IMR-90 (cell line): ENCODE measurements around the gene C11orf97. TPM values are rescaled to one million over a fixed set of nuclear protein-coding genes. Genes with fewer than 3 reads are reported as not detected.

Experiments used
- ATAC-seq: fragments of 200-7000 bp; cut with Tn5 transposase; 2 replicates; pipeline ENCODE4 v1.9.1; 2020; ENCODE audit warnings: low read depth, mild to moderate bottlenecking, moderate library complexity
- BruUV-seq: library from RNA; stranded (reverse); fragments of 400-500 nt; replicated peaks from 2 replicates; lab custom pipeline; 2021; lab: Mats Ljungman, UMichigan
- CTCF ChIA-PET: fragments of 300-600 bp; formaldehyde crosslinking; extraction: SDS; loops from one replicate; lab custom pipeline; 2021; ENCODE audit warnings: antibody characterized with exemption; lab: Yijun Ruan, JAX
- POLR2A ChIA-PET: fragments of 300-600 bp; sonication (Branson Sonifier 250); formaldehyde crosslinking; loops from one replicate; lab custom pipeline; 2022; ENCODE audit warnings: antibody characterized with exemption; ENCODE audit not compliant: unreplicated experiment; lab: Charles Lee
- DNase-seq: peaks from one replicate; pipeline ENCODE4 v3.0.0; 2013
- H2AFZ ChIP-seq: replicated peaks from 2 replicates; pipeline ENCODE3; 2013; ENCODE audit warnings: low read length, mild to moderate bottlenecking; ENCODE audit not compliant: poor library complexity
- H2AK5ac ChIP-seq: 2 replicates; pipeline ENCODE4 v1.6.1; 2013; ENCODE audit warnings: low read depth, low read length, inconsistent platforms
- H2AK9ac ChIP-seq: replicated peaks from 2 replicates; pipeline ENCODE3; 2013; ENCODE audit warnings: mild to moderate bottlenecking, low read depth, low read length, moderate library complexity; ENCODE audit not compliant: poor library complexity
- H2BK120ac ChIP-seq: 2 replicates; pipeline ENCODE4 v1.6.1; 2013; ENCODE audit warnings: low read depth, low read length, inconsistent platforms
- H2BK15ac ChIP-seq: 3 replicates; pipeline ENCODE4 v1.6.1; 2013; ENCODE audit warnings: low read depth, low read length, inconsistent platforms
- H2BK20ac ChIP-seq: 2 replicates; pipeline ENCODE4 v1.6.1; 2013; ENCODE audit warnings: low read depth, mild to moderate bottlenecking, inconsistent platforms, low read length, moderate library complexity
- H2BK5ac ChIP-seq: 2 replicates; pipeline ENCODE4 v1.6.1; 2013; ENCODE audit warnings: mild to moderate bottlenecking, low read depth, low read length, inconsistent platforms; ENCODE audit not compliant: poor library complexity, severe bottlenecking
- H3K14ac ChIP-seq: replicated peaks from 2 replicates; pipeline ENCODE4 v1.6.1; 2013; ENCODE audit warnings: low read depth, low read length, inconsistent platforms
- H3K18ac ChIP-seq: 2 replicates; pipeline ENCODE4 v1.6.1; 2013; ENCODE audit warnings: low read depth, low read length, control low read depth
- H3K23ac ChIP-seq: 2 replicates; pipeline ENCODE4 v1.6.1; 2013; ENCODE audit warnings: low read depth, low read length, inconsistent platforms
- H3K27ac ChIP-seq: 2 replicates; pipeline ENCODE4 v1.5.1; 2013; ENCODE audit warnings: mild to moderate bottlenecking, control low read depth, low read length; ENCODE audit not compliant: insufficient read depth
- H3K27me3 ChIP-seq: 2 replicates; pipeline ENCODE4 v1.6.1; 2013; ENCODE audit warnings: low read length; ENCODE audit not compliant: control insufficient read depth, insufficient read depth
- H3K36me3 ChIP-seq: 2 replicates; pipeline ENCODE4 v1.6.1; 2013; ENCODE audit warnings: low read length, mixed read lengths; ENCODE audit not compliant: control insufficient read depth, insufficient read depth
- H3K4ac ChIP-seq: 2 replicates; pipeline ENCODE4 v1.6.1; 2013; ENCODE audit warnings: low read depth, low read length, inconsistent platforms
- H3K4me1 ChIP-seq: 2 replicates; pipeline ENCODE4 v1.6.1; 2013; ENCODE audit warnings: low read length, mixed read lengths; ENCODE audit not compliant: control insufficient read depth, insufficient read depth
- H3K4me2 ChIP-seq: 2 replicates; pipeline ENCODE4 v1.6.1; 2013; ENCODE audit warnings: low read depth, mild to moderate bottlenecking, control low read depth, low read length, moderate library complexity
- H3K4me3 ChIP-seq: 2 replicates; pipeline ENCODE4 v1.5.1; 2013; ENCODE audit warnings: low read depth, mild to moderate bottlenecking, control low read depth, low read length, moderate library complexity; ENCODE audit not compliant: insufficient read depth
- H3K56ac ChIP-seq: 2 replicates; pipeline ENCODE4 v1.6.1; 2013; ENCODE audit warnings: low read length, inconsistent platforms; ENCODE audit not compliant: insufficient read depth; ENCODE audit errors: extremely low read depth
- H3K79me1 ChIP-seq, 2 experiments: 2 replicates each; pipeline ENCODE4 v1.6.1; 2013; ENCODE audit warnings: low read length in 2 of 2, inconsistent platforms in 1 of 2, low read depth in 1 of 2
- H3K9ac ChIP-seq: 2 replicates; pipeline ENCODE4 v1.6.1; 2013; ENCODE audit warnings: low read depth, low read length, control low read depth
- H3K9me1 ChIP-seq: 2 replicates; pipeline ENCODE4 v1.6.1; 2013; ENCODE audit warnings: low read length, inconsistent platforms; ENCODE audit not compliant: insufficient read depth
- H3K9me3 ChIP-seq: 2 replicates; pipeline ENCODE4 v1.6.1; 2013; ENCODE audit warnings: low read length; ENCODE audit not compliant: control insufficient read depth, insufficient read depth
- H4K20me1 ChIP-seq: 2 replicates; pipeline ENCODE4 v1.6.1; 2013; ENCODE audit warnings: low read length, inconsistent platforms; ENCODE audit not compliant: insufficient read depth
- H4K5ac ChIP-seq: 2 replicates; pipeline ENCODE4 v1.6.1; 2013; ENCODE audit warnings: mild to moderate bottlenecking, low read depth, low read length, control low read depth
- H4K8ac ChIP-seq, 2 experiments: 2 replicates each; pipeline ENCODE4 v1.6.1; 2013; ENCODE audit warnings: low read depth in 2 of 2, low read length in 2 of 2, control low read depth in 1 of 2, inconsistent platforms in 1 of 2
- H4K91ac ChIP-seq: 2 replicates; pipeline ENCODE4 v1.6.1; 2013; ENCODE audit warnings: low read depth, low read length, inconsistent platforms; ENCODE audit not compliant: insufficient read depth
- CEBPB ChIP-seq: IDR thresholded peaks from 2 replicates; pipeline ENCODE4 v1.6.1; 2012; ENCODE audit warnings: low read depth, low read length, improper control_type of control experiment
- FOS ChIP-seq: fragments of 150-350 bp; IDR thresholded peaks from 2 replicates; pipeline ENCODE4 v1.6.1; 2016; ENCODE audit warnings: low read depth, low read length
- MAFK ChIP-seq: IDR thresholded peaks from 2 replicates; pipeline ENCODE4 v1.6.1; 2012; ENCODE audit warnings: low read depth, low read length, improper control_type of control experiment
- MAZ ChIP-seq: IDR thresholded peaks from 2 replicates; pipeline ENCODE4 v1.6.1; 2012; ENCODE audit warnings: low read depth, mild to moderate bottlenecking, low read length, improper control_type of control experiment, moderate library complexity, borderline replicate concordance
- MXI1 ChIP-seq: IDR thresholded peaks from 2 replicates; pipeline ENCODE4 v1.6.1; 2012; ENCODE audit warnings: low read depth, mild to moderate bottlenecking, low read length, moderate library complexity, borderline replicate concordance
- NFE2L2 ChIP-seq: fragments of 150-350 bp; IDR thresholded peaks from 2 replicates; pipeline ENCODE4 v1.6.1; 2016; ENCODE audit warnings: low read depth, mild to moderate bottlenecking, low read length
- POLR2A ChIP-seq: IDR thresholded peaks from 2 replicates; pipeline ENCODE4 v1.6.1; 2012; ENCODE audit warnings: mild to moderate bottlenecking, low read depth, low read length
- RAD21 ChIP-seq: IDR thresholded peaks from 2 replicates; pipeline ENCODE4 v1.6.1; 2012; ENCODE audit warnings: low read length, improper control_type of control experiment
- RFX5 ChIP-seq: IDR thresholded peaks from 2 replicates; pipeline ENCODE4 v1.8.0; 2012; ENCODE audit warnings: low read depth, mild to moderate bottlenecking, low read length, moderate library complexity
- SMC3 ChIP-seq: fragments of 150-350 bp; IDR thresholded peaks from 2 replicates; pipeline ENCODE4 v1.6.1; 2016; ENCODE audit warnings: low read depth, mild to moderate bottlenecking, antibody characterized with exemption, low read length, moderate library complexity
- WGBS, 2 experiments: methylation state at CpG; one replicate each; pipeline versions ENCODE4 v1.1.5 to v1.1.7; 2013; ENCODE audit warnings: missing lambda C conversion rate in 2 of 2; ENCODE audit not compliant: insufficient read length in 1 of 2; ENCODE audit errors: extremely low coverage in 2 of 2; 5-methylcytosine and 5-hydroxymethylcytosine counted together
- dilution Hi-C: fragments of 300-500 bp; cut with HindIII; formaldehyde crosslinking; loops from one replicate; pipeline ENCODE4 v1.14.3; 2018; ENCODE audit warnings: low sequenced_read_pairs; ENCODE audit not compliant: unreplicated experiment
- in situ Hi-C: fragments of 300-500 bp; cut with MboI; formaldehyde crosslinking; loops from 3 replicates; pipeline ENCODE4 v1.14.3; 2019; ENCODE audit warnings: low sequenced_read_pairs, inconsistent platforms, mixed read lengths
- intact Hi-C: fragments of 100-400 bp; cut with micrococcal nuclease; formaldehyde crosslinking; loops from 2 replicates; pipeline ENCODE4 v1.10.0; 2022
- polyA plus RNA-seq, 3 experiments: library from polyadenylated mRNA; depleted of rRNA; stranded (reverse); fragments of >200 nt; gene quantifications; 2 replicates each; pipeline ENCODE4 v1.2.3, GENCODE V29; 2012; ENCODE audit warnings: low replicate concordance in 1 of 3
- total RNA-seq: library from RNA; depleted of rRNA; stranded (reverse); fragments of >200 nt; gene quantifications from 2 replicates; pipeline ENCODE4 v1.2.3, GENCODE V29; 2012
- TF ChIP-seq, protein P1 (sequence below): fragments of 150-350 bp; IDR thresholded peaks from 2 replicates; pipeline ENCODE4 v1.6.1; 2016; ENCODE audit warnings: low read depth, mild to moderate bottlenecking, low read length, moderate library complexity, borderline replicate concordance
- TF ChIP-seq, protein P2 (sequence below): conservative IDR thresholded peaks from 2 replicates; pipeline ENCODE4 v1.5.1; 2012; ENCODE audit warnings: mild to moderate bottlenecking, low read depth, low read length, improper control_type of control experiment

C11orf97 gene
- total and polyA plus RNA-seq, 2 of the 4 experiments (the other 2 are of a cell fraction), result not detected

GRCh38 chr11:94557992-94558391, 45.7 kb downstream of the C11orf97 start:
- peak overlapping the region; percentile 53; the same call in 1 of the 2 replicates for H2BK20ac ChIP-seq
- H2BK15ac ChIP-seq, result no peak overlapping the region; the same call in 2 of the 3 replicates
- TF ChIP-seq RFX5 (no peak), RAD21 (no peak), NFE2L2 (no peak), MXI1 (no peak), CEBPB (no peak), FOS (no peak), MAZ (no peak), SMC3 (no peak), MAFK (no peak), POLR2A (no peak)
- TF ChIP-seq, protein P1, sequence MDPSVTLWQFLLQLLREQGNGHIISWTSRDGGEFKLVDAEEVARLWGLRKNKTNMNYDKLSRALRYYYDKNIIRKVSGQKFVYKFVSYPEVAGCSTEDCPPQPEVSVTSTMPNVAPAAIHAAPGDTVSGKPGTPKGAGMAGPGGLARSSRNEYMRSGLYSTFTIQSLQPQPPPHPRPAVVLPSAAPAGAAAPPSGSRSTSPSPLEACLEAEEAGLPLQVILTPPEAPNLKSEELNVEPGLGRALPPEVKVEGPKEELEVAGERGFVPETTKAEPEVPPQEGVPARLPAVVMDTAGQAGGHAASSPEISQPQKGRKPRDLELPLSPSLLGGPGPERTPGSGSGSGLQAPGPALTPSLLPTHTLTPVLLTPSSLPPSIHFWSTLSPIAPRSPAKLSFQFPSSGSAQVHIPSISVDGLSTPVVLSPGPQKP, result no peak
- TF ChIP-seq, protein P2, sequence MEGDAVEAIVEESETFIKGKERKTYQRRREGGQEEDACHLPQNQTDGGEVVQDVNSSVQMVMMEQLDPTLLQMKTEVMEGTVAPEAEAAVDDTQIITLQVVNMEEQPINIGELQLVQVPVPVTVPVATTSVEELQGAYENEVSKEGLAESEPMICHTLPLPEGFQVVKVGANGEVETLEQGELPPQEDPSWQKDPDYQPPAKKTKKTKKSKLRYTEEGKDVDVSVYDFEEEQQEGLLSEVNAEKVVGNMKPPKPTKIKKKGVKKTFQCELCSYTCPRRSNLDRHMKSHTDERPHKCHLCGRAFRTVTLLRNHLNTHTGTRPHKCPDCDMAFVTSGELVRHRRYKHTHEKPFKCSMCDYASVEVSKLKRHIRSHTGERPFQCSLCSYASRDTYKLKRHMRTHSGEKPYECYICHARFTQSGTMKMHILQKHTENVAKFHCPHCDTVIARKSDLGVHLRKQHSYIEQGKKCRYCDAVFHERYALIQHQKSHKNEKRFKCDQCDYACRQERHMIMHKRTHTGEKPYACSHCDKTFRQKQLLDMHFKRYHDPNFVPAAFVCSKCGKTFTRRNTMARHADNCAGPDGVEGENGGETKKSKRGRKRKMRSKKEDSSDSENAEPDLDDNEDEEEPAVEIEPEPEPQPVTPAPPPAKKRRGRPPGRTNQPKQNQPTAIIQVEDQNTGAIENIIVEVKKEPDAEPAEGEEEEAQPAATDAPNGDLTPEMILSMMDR, result no peak
- peak; percentile 49 for DNase-seq
- peaks cover 5% of the 10 kb centered on the region for H3K9me1 ChIP-seq
- ATAC-seq, result peak; percentile 48
- peak overlapping the region; percentile 14; the same call in 1 of the 2 replicates for H3K14ac ChIP-seq
- no TSS peak for BruUV-seq
- peak overlapping the region; percentile 36; the same call in 1 of the 2 replicates for H3K4ac ChIP-seq
- no peaks in the 10 kb centered on the region for H3K36me3 ChIP-seq
- H3K9ac ChIP-seq, result no peak overlapping the region
- no peak overlapping the region for H2AFZ ChIP-seq
- no CpG with 5 or more reads among the region's 1 CpG for WGBS, 2 experiments
- no peak overlapping the region for H4K5ac ChIP-seq
- intact Hi-C loops (no loop called here), in situ Hi-C loops (no loop called here), dilution Hi-C loops (no loop called here)
- H3K4me2 ChIP-seq, result peak overlapping the region; percentile 2; the same call in 1 of the 2 replicates
- ChIA-PET POLR2A (no interaction called here), CTCF (no interaction called here)
- peak overlapping the region; percentile 69 for H2BK5ac ChIP-seq
- peaks cover 8% of the 10 kb centered on the region for H3K4me1 ChIP-seq
- H3K23ac ChIP-seq, result 0 out of 2 replicates have a peak overlapping the region, but pooled peaks have one; percentile 7
- no peak overlapping the region for H3K4me3 ChIP-seq
- no peaks in the 10 kb centered on the region for H3K9me3 ChIP-seq
- H2AK5ac ChIP-seq, result no peak overlapping the region
- H4K91ac ChIP-seq, result 0 out of 2 replicates have a peak overlapping the region, but pooled peaks have one; percentile 13
- no peaks in the 10 kb centered on the region for H4K20me1 ChIP-seq
- H3K56ac ChIP-seq, result no peak overlapping the region
- H3K18ac ChIP-seq, result no peak overlapping the region
- H3K79me1 ChIP-seq, result peaks cover 2 to 11% of the 10 kb centered on the region in 2 experiments; a peak in 1 of 4 replicates
- H2BK120ac ChIP-seq, result peak overlapping the region; percentile 58; the same call in 1 of the 2 replicates
- H2AK9ac ChIP-seq, result no peak overlapping the region
- no peaks in the 10 kb centered on the region for H3K27me3 ChIP-seq
- no peak overlapping the region for H3K27ac ChIP-seq
- no peak overlapping the region for H4K8ac ChIP-seq
